Endothelial cell of hepatic sinusoid (primary cell): ENCODE data around the gene MIB2.
"Not testable (repeated sequence)": the region's sequence is repeated elsewhere in the genome, so short reads cannot be mapped to it uniquely, and the experiment has no call there.

Experiments used
- in situ Hi-C: cut with HindIII; loops from 2 replicates; pipeline ENCODE4 v1.10.0; 2017; ENCODE audit warnings: low sequenced_read_pairs

The MIB2 gene

DNA sequence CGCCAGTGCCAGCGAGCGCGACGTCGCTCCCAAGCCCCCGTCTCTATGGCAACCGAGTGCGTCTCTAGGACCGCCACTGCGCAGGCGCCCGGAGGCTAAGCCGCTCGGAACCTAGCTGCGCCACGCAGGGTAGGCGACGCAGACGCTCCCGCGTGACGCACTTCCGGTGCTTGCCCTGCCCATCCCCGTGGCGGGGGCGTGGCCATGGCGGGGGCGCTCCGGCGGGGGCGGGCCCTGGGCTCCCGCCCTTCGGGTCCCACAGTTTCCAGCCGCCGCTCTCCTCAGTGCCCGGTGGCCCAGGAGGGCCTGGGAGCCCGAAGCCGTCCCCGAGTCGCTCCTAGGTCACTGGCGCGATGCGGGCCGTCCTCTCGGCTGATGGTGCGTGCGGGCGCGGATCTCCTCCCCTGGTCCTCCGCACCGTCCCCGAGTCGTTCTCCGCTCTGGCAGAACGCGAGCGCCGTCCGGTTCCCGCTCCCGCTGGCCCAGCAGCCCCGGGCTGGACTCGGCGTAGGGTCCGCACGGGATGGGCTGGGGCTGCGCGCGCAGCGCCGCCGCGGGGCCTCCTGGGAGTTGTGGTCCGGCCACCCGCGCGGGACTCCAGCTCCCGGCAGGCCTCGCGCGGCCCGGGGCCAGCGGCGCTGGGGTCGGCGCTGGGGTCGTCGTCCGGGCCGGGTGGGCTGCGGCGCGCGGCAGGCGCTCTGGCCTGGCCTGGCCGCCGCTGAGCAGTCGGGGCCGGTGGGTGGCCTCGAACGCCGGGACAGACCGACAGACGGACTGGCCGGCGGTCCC, at the start of gene MIB2:
Gene MIB2 (plus strand): TSS at position 245 of the 789 bp plus-strand sequence. CDS start 7,953 bp downstream, outside the sequence.
- in situ Hi-C loops, result loop anchor here (5.0 kb wide), 1 partner anchor 53 kb away; no protein-coding TSS in a partner anchor

DNA sequence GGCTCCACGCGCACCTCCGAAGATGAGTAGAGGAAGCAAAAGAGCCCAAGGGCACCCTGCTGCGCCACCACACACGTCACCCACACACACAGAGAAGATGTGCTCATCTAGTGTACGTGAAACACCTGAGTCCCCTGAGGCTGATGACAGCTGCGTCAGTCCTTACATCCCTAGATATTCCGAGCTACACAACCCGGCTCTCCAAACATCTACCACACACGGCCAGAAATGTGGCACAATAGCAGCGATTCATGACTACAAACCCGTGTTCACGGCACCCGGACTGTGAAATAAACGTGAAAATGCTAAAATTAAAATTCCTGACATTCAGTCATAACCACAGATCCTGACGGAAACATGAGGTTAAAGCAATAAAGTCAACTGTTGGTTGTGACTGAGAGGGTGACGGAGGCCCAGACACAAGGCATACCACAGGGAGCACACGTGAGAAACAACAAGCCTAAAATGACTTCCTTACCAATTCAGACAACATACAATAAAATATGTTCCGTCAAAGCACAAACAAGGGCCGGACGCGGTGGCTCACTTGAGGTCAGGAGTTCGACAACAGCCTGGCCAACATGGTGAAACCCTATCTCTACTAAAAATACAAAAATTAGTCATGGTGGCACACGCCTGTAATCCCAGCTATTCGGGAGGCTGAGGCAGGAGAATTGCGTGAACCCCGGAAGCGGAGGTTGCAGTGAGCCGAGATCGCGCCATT, 48.0 kb upstream of the MIB2 start:
- in situ Hi-C loops, result no loop called here

DNA sequence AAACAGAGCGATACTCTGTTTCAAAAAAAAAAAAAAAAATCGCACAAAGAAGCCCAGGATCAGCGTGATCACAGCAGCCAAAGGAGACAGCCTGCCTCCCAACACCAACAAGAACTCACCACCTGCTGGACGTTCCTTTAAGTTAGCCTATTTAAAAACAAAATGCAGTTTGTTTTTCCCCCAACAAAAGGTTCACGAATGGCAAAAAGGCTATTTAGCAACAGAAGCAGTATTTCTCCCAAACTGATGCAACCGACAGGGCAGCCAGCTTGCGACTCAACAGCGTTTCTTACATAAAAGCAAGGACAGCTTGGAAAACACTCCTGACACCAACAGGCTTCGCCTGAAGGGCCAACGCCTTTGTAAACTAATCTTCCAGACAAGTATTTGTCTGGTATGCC, 47.4 kb upstream of the MIB2 start:
- in situ Hi-C loops, result no loop called here

DNA sequence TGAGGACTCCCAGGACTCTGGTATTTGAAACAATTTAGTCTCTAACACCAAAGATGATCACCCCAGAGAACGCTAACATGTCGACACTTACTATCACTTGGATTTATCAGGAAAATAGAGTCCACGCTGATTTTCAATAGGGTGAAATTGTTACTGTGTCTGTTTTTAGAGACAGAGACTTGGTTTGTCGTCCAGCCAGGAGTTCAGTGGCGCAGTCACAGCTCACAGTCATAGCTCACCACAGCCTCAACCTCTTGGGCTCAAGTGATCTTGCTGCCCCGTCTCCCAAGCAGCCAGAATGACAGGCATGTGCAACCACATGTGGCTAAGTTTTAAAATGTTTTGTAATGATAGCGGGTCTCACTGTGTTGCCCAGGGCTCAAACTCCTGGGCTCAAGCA, 46.0 kb upstream of the MIB2 start:
- in situ Hi-C loops, result no loop called here

DNA sequence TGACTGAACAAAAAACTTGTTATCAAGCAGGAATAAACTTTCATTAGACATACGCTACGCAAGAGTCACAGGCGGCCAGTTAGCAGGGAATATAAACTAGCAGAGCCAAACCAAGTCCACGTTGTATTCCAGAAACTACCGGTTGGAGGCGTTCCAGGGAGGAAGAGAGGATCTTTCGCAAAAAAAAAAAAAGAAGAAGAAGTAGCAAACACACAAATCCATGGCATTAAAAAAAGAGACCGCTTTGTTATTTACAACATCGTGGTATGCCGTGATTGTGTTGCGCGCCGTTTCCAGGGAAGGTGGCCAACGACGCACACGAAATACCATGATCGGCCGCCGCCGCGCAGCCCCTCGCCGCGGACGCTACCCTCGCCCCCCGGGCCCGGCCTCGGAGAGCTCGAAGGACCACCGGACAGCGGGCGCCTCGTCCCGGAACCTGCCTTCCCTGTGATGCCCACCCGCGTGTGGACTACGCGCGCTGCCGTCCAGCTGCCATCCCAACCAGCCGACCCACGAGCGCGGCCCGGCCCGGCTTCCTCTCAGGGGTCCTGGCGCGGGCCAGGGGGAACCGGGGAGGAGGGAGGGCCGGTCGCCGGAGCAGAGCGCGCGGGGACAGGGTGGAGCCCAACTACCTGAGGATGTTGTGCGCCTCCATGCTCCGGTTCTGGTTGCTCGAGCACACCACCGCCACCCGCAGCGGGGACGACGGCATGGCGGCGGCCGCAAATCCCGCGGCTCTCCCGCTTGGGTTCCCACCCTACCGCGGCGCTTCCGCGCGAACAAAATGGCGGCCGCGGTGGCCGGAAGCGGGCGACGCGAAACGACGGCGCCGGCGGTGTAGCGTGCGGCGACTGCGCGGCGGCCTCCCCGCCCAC, 41.2 kb upstream of the MIB2 start:
- in situ Hi-C loops, result no loop called here

DNA sequence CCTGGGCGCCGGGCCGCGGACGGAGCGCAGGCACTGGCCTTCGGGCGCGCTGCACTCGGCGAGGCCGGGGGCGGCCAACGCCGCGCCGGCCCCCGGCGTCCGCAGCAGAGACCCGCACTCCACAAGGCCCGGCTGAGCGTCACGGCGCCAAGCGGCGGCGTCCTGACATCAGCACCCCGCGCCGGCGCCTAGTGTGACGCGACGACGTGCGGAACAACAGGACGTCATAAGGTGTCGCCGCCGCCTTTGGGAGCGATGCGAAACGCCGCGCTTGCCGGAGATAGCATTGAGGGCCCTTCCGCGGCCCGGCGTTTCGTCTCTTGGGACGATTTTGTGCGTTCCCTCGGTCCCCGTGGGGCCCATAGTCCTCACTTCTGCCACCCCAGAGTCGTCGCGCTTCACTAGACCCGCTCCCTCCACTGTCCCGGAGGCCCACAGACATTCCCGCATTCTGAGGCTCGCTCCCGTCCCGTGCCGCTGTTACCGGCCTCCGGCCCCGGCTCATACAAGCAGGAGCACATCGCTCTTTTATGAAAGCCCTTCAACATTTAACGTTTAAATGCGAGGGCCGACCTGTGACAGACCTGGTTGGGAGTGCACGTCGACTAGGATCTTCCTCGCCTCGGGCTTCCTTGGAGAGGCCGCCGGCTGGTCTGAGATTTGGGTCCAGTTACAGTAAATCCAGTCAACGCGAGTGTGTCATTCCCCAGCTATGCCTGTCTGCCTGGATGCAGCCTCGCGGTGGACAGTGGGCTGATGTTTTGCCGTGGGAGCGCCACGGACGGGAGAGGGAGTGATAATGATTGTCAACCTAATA, 40.4 kb upstream of the MIB2 start, which contains the start of gene SSU72:
Gene SSU72 (minus strand): TSS at position 143 of the 817 bp plus-strand sequence. CDS start 306 bp downstream, outside the sequence.
- in situ Hi-C loops, result no loop called here

DNA sequence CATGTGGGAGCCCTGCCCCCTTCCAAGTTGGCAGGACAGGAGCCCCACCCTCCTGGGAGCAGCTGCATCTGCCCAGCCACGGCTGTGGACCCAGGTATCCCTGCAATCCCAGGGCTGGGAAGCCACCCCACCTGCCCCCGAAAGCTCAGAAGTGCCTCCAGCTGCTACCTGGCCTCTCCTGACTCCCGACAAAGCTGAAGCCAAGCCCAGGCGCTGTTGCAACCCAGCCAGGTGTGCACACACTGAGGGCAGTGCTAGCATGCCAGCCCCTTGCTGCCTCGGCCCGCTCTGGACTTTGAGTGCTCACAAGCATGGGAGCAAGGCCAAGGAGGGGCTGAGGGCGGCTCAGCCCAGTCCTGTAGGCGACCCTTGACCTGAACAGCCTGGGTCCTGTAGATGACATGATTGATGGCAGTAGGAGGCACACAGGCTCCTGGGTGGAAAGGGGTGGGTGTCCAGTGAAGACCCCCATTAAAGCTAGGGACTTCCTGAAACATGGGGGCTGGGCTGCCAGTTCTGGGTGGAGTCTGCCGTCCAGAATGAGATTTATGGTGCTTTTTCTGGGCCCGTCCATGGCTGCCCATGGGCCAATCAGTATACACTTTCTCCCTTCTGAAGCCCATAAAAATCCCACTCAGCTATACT, 37.8 kb upstream of the MIB2 start:
- in situ Hi-C loops, result no loop called here

DNA sequence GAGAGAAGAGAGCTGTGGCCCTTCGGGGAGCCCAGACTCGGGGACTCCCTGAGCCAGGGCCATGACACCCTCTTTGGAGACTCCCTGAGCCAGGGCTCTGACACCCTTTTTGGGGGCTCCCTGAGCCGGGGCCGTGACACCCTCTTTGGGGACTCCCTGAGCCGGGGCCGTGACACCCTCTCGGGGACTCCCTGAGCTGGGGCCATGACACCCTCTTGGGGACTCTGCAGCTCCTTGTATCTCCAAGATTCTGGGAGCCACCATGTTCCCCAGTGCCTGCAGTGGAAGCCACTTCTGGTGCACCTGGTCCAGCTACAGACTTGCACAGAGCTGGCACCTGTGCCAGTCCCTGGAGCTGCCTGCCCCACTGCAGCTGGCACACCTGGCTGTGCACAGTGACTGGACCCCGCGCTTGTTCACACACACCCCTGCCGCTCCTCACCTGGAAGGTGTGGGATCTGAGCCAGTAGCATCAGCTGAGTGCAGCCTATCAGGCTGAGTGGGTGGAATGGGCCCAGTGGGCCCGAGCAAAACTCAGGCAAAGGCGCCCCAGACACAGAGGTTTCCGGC, 36.8 kb upstream of the MIB2 start:
- in situ Hi-C loops, result no loop called here

DNA sequence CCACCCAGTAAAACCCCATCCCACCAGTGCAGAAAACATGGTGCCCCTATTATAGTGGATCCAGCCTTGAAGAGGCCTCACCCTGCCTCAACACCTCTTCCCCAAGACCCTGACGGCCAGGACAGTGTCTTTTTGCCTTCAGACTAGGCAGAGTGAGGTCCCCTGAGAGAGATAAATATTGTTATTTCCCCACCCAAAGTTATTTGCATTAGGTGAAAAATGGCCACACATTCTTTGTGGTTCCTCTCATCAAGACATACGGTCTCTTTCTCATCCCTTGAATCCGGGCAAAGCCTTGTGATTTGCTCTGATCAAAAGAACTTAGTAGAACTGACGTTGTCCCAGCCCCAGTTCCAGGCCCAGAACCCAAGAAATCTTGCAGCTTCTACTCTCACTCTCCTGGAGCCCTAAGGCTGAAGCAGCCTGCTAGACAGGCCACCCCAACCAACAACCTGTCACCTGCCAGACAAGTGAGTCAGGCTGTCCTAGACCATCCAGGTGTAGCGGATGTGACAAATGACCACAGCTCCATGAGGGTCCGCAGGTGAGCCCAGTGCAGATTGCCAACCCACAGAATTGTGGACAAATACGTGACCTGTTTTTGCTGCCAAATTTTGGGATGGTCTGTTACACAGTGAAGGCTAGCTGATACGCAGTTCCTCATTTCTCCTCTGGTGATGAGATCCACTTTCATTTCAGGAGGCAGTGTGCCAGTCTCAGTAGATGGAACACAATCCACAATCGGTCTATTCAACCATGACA, 32.5 kb upstream of the MIB2 start:
- in situ Hi-C loops, result loop anchor here (10.0 kb wide), 1 partner anchor 242 kb away; no protein-coding TSS in a partner anchor

DNA sequence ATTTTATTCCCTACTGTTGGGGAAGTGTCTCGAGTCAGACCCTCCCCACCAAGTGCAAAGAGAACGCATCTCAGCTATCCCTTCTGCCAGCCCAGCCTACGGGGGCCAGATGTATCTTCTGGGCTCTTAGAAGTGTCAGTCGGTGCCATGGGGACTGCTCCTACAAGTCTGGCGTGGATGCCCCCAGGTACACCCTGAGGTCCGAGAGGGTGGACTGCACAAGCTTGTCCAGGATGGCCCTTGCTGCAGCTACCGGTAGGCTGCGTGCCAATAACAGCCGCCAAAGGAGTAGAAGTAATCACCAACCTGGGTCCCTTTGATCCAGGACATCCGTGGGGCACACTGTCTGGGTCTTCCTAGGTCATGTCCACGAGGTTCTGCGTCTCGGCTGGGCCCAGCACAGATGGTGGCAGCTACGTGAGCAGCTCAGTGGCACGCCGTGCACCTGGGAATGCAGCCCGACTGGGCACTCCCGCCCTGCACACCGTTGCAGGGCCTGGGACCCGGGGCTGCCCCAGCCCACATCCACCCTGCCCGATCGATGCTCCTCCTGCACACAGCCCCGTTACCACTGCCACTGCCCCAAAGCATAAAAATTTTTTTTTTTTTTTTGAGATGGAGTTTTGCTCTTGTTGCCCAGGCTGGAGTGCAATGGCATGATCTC, 31.8 kb upstream of the MIB2 start:
- in situ Hi-C loops, result loop anchor here (10.0 kb wide), 1 partner anchor 241 kb away; no protein-coding TSS in a partner anchor

DNA sequence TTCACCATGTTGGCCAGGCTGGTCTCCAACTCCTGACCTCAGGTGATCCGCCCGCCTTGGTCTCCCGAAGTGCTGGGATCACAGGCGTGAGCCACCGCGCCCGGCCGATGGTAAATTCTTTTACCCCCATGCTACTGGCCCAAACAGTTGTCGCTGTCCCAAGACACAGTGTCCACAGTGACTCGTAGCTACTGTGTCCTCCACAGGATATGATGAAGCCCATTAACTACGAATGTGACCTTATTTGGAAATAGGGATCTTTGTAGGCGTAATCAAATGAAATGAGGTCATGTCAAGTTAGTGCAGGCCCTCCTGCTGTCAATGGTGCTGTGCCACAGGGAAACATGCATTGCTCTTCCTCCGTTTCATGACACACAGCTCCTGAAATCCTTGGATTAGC, 23.8 kb upstream of the MIB2 start:
- in situ Hi-C loops, result no loop called here

DNA sequence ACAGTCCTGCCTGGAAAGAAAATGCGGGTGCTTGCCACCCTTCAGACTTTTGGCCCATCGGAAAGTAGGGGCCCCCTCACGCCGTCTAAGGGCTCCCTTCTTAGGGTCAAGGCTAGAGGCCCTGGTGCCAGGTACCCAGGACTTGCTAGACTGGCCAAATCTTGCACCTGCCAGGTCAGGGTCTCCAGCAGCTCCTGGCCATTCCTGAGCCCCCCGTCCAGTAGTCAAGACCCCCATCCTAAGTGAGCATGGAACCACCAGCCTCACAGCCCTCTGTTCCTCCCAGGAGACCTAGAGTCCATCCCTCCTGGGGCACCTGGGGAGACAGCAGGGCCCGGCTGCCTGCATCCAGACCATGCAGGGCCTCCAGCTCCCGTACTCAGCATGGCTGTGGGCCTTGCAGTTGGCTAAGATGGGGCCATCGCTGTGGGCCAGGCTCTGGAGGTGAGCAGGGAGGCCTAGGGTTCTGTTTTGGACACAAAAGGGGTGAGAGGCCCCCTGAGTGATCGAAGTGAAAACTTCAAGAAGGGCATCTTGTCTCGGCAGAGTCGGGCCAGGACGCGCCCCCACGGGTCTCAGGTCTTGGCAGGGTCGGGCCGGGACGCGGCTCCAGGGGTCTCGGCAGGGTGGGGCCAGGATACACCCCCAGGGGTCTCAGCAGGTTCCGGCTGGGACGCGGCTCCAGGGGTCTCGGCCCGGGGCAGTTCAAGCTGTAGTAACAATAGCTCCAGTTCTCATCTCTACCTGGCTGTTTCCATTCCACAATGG, 21.3 kb upstream of the MIB2 start:
- in situ Hi-C loops, result no loop called here

DNA sequence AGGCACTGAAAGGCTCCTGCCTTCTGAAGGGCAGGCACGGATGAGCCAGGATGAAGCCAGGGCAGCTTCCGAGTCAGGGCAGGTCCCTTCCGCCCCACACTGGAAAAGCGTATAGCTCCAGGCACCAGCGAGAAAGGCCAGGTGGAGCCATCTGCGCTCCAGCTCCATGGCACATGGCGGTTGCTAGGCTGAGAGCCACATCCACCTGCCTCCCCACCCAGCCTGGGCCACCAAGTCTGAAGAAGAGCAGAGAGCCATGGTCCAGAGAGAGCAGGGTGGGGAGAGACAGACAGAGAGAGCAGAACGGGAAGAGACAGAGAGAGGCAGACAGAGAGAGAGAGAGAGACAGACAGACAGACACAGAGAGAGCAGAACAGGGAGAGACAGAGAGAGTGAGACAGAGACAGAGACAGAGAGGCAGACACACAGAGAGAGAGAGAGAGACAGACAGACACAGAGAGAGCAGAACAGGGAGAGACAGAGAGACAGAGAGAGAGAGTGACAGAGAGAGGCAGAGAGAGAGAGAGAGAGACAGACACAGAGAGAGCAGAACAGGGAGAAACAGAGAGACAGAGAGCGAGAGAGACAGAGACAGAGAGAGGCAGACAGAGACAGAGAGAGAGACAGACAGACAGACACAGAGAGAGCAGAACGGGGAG, 20.6 kb upstream of the MIB2 start:
- in situ Hi-C loops, result no loop called here

DNA sequence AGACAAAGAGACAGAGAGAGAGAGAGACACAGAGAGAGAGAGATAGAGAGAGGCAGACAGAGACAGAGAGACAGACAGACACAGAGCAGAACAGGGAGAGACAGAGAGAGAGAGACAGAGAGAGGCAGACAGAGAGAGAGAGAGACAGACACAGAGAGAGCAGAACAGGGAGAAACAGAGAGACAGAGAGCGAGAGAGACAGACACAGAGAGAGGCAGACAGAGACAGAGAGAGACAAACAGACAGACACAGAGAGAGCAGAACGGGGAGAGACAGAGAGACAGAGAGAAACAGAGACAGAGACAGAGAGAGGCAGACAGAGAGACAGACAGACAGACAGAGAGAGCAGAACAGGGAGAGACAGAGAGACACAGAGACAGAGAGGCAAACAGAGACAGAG, 20.0 kb upstream of the MIB2 start:
- in situ Hi-C loops, result not testable (repeated sequence)

DNA sequence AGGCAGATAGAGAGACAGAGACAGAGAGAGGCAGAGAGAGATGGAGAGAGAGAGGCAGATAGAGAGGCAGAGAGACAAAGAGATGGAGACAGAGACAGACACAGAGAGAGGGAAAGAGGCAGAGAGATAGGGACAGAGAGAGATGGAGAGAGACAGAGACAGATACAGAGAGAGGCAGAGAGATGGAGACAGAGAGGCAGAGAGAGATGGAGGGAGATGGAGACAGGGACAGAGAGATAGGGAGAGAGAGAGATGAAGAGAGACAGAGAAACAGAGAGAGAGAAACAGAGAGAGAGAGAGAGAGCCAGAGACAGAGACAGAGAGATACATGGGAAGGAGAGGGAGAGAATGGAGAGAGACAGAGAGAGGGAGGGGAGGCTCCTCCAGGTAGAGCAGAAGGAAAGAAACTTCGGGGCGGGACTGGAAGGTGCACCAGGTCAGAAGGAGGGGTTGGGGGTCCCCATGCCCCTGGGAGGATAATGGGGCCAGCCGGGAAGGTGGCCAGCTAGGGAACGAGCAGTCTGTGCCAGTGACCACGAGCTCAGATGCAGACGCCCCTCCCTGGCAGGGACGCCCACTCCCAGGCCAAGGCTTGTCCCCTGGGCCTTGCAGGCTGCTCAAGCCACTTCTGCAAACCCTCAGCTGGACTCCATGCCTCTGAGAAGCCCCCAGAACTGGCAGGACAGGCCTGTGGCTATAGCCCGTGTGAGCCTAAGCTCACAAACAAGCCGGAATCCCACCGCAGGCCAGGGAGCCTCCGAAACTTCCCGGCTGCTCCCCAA, 18.6 kb upstream of the MIB2 start:
- in situ Hi-C loops, result no loop called here
